Neural cell (in vitro differentiated cells): ENCODE measurements around the gene WNT3A. TPM values are rescaled to one million over a fixed set of nuclear protein-coding genes. Genes with fewer than 3 reads are reported as not detected.

ENCODE experiments used
- H2AFZ ChIP-seq: fragments of 200-600, 300-800 bp; sonication (generic), shearing (Covaris generic); 2 replicates; pipeline ENCODE4 v1.6.0; 2014; ENCODE audit warnings: low read depth, mild to moderate bottlenecking, antibody characterized with exemption, low read length, moderate library complexity
- H3F3A ChIP-seq: fragments of 200-600 bp; shearing (Covaris generic); 2 replicates; pipeline ENCODE4 v1.6.1; 2016; ENCODE audit warnings: mild to moderate bottlenecking, moderate library complexity, mixed read lengths, antibody characterized with exemption, low read length; ENCODE audit not compliant: insufficient read depth, poor library complexity, severe bottlenecking
- H3K27ac ChIP-seq: fragments of 200-600, 300-800 bp; sonication (generic), shearing (Covaris generic); 2 replicates; pipeline ENCODE4 v1.5.1; 2014; ENCODE audit warnings: mild to moderate bottlenecking, low read length, moderate library complexity
- H3K27me3 ChIP-seq: fragments of 300-800, 200-600 bp; sonication (generic), shearing (Covaris generic); 2 replicates; pipeline ENCODE4 v1.6.0; 2014; ENCODE audit warnings: mild to moderate bottlenecking, low read depth, low read length, moderate library complexity; ENCODE audit not compliant: insufficient read depth
- H3K36me3 ChIP-seq: fragments of 300-800, 200-600 bp; sonication (generic), shearing (Covaris generic); 2 replicates; pipeline ENCODE4 v1.5.1; 2014; ENCODE audit warnings: mild to moderate bottlenecking, antibody characterized with exemption, low read length, moderate library complexity; ENCODE audit not compliant: insufficient read depth
- H3K4me2 ChIP-seq: fragments of 300-800, 200-600 bp; sonication (generic), shearing (Covaris generic); 2 replicates; pipeline ENCODE4 v1.6.0; 2014; ENCODE audit warnings: mild to moderate bottlenecking, low read length
- H3K4me3 ChIP-seq: fragments of 300-800, 200-600 bp; sonication (generic), shearing (Covaris generic); 2 replicates; pipeline ENCODE4 v1.5.1; 2014; ENCODE audit warnings: mild to moderate bottlenecking, low read length, moderate library complexity
- H3K79me2 ChIP-seq: fragments of 200-600 bp; shearing (Covaris generic); replicated peaks from 2 replicates; pipeline ENCODE4 v1.6.0; 2014; ENCODE audit warnings: mild to moderate bottlenecking, low read length, moderate library complexity; ENCODE audit not compliant: insufficient read depth
- H3K9ac ChIP-seq: fragments of 300-800, 200-600 bp; sonication (generic), shearing (Covaris generic); 2 replicates; pipeline ENCODE4 v1.6.1; 2016; ENCODE audit warnings: mild to moderate bottlenecking, low read length, mixed read lengths
- H3K9me2 ChIP-seq: fragments of 200-600 bp; shearing (Covaris generic); 2 replicates; pipeline ENCODE4 v1.6.1; 2016; ENCODE audit warnings: mild to moderate bottlenecking, low read length, mixed read lengths; ENCODE audit not compliant: insufficient read depth
- H3K9me3 ChIP-seq: fragments of 200-600, 300-800 bp; sonication (generic), shearing (Covaris generic); 2 replicates; pipeline ENCODE4 v1.6.1; 2016; ENCODE audit warnings: mild to moderate bottlenecking, mixed run types, low read length, moderate library complexity, mixed read lengths
- H4K20me1 ChIP-seq: fragments of 200-600 bp; shearing (Covaris generic); 2 replicates; pipeline ENCODE4 v1.6.1; 2016; ENCODE audit warnings: mild to moderate bottlenecking, mixed run types; ENCODE audit not compliant: insufficient read depth
- CTCF ChIP-seq: fragments of 450-650 bp; IDR thresholded peaks from 2 replicates; pipeline ENCODE4 v1.5.1; 2014; ENCODE audit warnings: antibody characterized with exemption, mild to moderate bottlenecking, moderate library complexity; ENCODE audit not compliant: poor library complexity, severe bottlenecking
- EP300 ChIP-seq: fragments of 450-650 bp; conservative IDR thresholded peaks from 2 replicates; pipeline ENCODE4 v1.6.1; 2014; ENCODE audit warnings: antibody characterized with exemption, mild to moderate bottlenecking, moderate library complexity; ENCODE audit not compliant: poor library complexity, severe bottlenecking
- EZH2 ChIP-seq: fragments of 200-600, 300-800 bp; shearing (Covaris generic), sonication (generic); IDR thresholded peaks from 2 replicates; pipeline ENCODE4 v1.6.1; 2014; ENCODE audit warnings: antibody characterized with exemption, low read length, borderline replicate concordance, mild to moderate bottlenecking; ENCODE audit not compliant: insufficient read depth, poor library complexity, severe bottlenecking
- MXI1 ChIP-seq: fragments of 450-650 bp; conservative IDR thresholded peaks from 2 replicates; pipeline ENCODE4 v1.6.1; 2014; ENCODE audit warnings: antibody characterized with exemption, mild to moderate bottlenecking; ENCODE audit not compliant: poor library complexity, severe bottlenecking
- POLR2AphosphoS5 ChIP-seq: IDR thresholded peaks from 2 replicates; pipeline ENCODE4 v1.6.1; 2012
- RAD21 ChIP-seq: fragments of 450-650 bp; conservative IDR thresholded peaks from 2 replicates; pipeline ENCODE4 v1.6.1; 2014; ENCODE audit warnings: antibody characterized with exemption, mild to moderate bottlenecking, moderate library complexity
- REST ChIP-seq: IDR thresholded peaks from 2 replicates; pipeline ENCODE4 v1.6.1; 2012; ENCODE audit warnings: borderline replicate concordance
- SMC3 ChIP-seq: fragments of 450-650 bp; conservative IDR thresholded peaks from 2 replicates; pipeline ENCODE4 v1.6.1; 2014; ENCODE audit warnings: antibody characterized with exemption, mild to moderate bottlenecking, moderate library complexity; ENCODE audit not compliant: poor library complexity
- TAF1 ChIP-seq: IDR thresholded peaks from 2 replicates; pipeline ENCODE4 v1.6.1; 2012; ENCODE audit warnings: low read depth
- polyA plus RNA-seq: library from polyadenylated mRNA; depleted of rRNA; stranded (reverse); fragments of >200 nt; gene quantifications from 2 replicates; pipeline ENCODE4 v1.2.3, GENCODE V29; 2014

The WNT3A gene
- polyA plus RNA-seq, 1 donor from 2014 or later: 0.14 TPM

- H3K9ac ChIP-seq: no peak overlapping the region
- H4K20me1 ChIP-seq: no peaks in the 10 kb centered on the region
- H3F3A ChIP-seq: no peaks in the 10 kb centered on the region
- no peaks in the 10 kb centered on the region for H3K9me2 ChIP-seq
- TF ChIP-seq CTCF (no peak), MXI1 (no peak), EP300 (no peak), POLR2AphosphoS5 (no peak)
- no peaks in the 10 kb centered on the region for H3K9me3 ChIP-seq
- no peak overlapping the region for H3K27ac ChIP-seq
- H3K79me2 ChIP-seq: no peaks in the 10 kb centered on the region
- H3K4me3 ChIP-seq: no peak overlapping the region
- H3K36me3 ChIP-seq: no peaks in the 10 kb centered on the region
- no peaks in the 10 kb centered on the region for H3K27me3 ChIP-seq
- H3K4me2 ChIP-seq: no peak overlapping the region
- no peak overlapping the region for H2AFZ ChIP-seq
Measured at GRCh38 chr1:227987181-227987580, 19.6 kb upstream of the WNT3A start.

GRCh38 chr1:227994632-227995300 lies 12.0 kb upstream of the WNT3A start:
- TF ChIP-seq POLR2AphosphoS5: no peak
- no peak for TF ChIP-seq EP300
- no peak for TF ChIP-seq SMC3
- no peak for TF ChIP-seq REST
- no peak for TF ChIP-seq MXI1
- no peak for TF ChIP-seq RAD21
- TF ChIP-seq EZH2: no peak
- TF ChIP-seq CTCF: no peak
- TF ChIP-seq TAF1: no peak
- H3K4me3 ChIP-seq: no peak overlapping the region
- no peak overlapping the region for H3K9ac ChIP-seq
- no peaks in the 10 kb centered on the region for H3K27me3 ChIP-seq
- H3K9me3 ChIP-seq: peaks cover 6% of the 10 kb centered on the region
- H2AFZ ChIP-seq: no peak overlapping the region
- H3K27ac ChIP-seq: no peak overlapping the region
- no peaks in the 10 kb centered on the region for H3F3A ChIP-seq
- no peaks in the 10 kb centered on the region for H4K20me1 ChIP-seq
- H3K79me2 ChIP-seq: no peaks in the 10 kb centered on the region
- no peaks in the 10 kb centered on the region for H3K9me2 ChIP-seq
- no peaks in the 10 kb centered on the region for H3K36me3 ChIP-seq
- no peak overlapping the region for H3K4me2 ChIP-seq
